GM10847 (cell line): ENCODE measurements around the gene MRPL14.

Source experiments
- POLR2A ChIP-seq: IDR thresholded peaks from 2 replicates; pipeline ENCODE4 v1.6.1; 2011; ENCODE audit not compliant: insufficient read length; ENCODE audit errors: extremely low read depth

The MRPL14 gene

DNA sequence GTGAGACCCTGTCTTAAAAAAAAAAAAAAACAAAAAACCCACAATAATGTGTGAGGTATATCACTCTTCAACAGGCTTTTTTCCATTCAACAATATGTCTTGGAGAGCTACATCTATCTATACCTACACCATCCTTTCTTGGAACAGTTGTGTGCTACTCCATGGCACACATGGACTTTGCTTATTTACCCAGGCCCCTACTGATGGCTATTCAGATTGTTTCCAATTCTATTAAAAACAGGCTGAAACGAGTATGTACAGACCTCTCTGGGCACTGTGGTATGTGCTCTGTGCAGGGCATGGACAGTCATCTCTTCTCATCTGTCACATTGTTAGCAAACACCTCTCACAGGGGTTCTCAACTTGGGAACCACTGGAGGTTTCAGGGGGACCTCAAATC, 28.1 kb downstream of the MRPL14 start:
- TF ChIP-seq POLR2A, result no peak

DNA sequence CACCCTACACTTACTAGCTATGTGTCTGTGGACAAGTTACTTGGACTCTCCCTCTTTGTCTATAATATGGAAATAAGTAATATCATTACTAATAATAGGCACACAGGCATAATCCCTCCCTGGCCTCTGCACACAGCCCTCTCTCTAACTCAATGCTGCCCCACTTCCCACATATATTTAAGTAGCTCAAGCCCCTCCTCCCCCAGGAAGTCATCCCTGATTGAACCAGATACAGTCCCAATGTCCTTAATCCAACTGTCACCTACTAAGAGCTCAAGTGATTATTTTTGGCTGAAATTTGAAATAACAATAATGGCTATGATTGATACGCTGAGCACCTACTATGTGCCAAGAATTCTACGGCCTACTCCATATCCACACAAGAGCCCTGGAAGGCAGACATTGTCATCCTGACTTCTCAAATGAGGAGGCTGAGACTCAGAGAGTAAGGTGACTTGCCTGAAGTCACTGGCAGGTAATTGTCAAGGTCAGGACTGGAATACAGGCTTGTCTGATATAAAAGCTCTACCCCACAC, 29.4 kb downstream of the MRPL14 start:
- no peak for TF ChIP-seq POLR2A

DNA sequence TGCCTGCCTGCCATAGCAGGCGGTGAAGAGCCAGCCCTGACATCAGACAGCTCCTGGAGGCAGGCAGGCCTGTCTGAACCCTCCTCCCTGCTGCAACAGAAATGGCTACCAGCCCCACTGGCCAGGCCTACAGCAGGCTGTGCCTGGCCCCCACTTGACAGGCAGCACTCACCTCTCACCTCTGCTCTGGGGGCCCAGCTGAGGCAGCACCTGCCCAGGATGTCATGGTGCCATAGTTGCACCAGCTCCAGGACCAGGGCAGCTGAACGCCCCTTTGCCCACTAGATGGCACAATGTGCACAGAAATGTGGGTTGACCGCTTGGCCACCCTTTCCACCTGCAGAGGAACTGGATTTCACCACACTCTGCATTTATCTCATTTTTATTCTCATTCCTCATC, 30.6 kb downstream of the MRPL14 start:
- no peak for TF ChIP-seq POLR2A

DNA sequence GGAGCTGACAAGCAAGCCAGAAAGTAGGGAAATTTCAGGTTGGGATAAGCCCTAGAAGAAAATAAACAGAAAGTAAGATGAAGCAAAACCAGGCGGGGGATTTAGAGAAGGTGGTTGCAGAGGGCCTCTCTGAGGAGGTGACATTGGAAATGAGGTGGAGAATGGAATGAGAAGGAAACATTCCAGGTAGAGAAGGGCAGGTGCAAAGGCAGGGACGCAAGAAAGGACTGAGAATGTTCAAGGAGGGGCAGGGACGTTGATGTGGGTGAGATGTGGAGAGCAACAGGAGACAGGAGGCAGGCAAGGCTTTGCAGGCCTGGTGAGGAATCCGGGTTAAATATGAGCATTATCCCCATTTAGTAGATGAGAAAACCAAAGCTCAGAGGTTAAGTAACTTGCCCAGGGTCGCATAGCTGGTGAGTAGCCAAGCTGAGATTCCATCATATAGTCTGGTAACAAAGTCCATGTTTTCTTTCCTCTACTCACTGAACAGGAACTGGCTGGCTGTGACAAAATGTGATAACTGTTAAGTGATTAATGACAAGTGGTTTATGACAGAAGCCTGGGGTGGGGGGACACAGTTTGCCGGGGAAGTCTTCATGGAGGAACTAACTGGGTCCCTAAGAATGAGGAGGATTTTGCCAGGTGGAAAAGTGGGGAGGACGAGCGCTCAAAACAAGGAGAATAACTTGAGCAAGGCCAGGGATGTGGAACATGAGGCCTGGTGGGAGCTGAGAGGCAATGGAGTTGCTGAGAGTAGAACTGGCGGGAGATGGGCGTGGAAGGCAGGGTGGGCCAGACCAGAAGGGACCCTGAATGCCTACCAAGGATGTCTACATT, 32.6 kb downstream of the MRPL14 start:
- no peak for TF ChIP-seq POLR2A

- no peak for TF ChIP-seq POLR2A
Observed at GRCh38 chr6:44093750-44094402, 33.4 kb downstream of the MRPL14 start.

GRCh38 chr6:44093066-44093465, 34.2 kb downstream of the MRPL14 start:
- no peak for TF ChIP-seq POLR2A

GRCh38 chr6:44091981-44092884, 35.0 kb downstream of the MRPL14 start:
- no peak for TF ChIP-seq POLR2A

DNA sequence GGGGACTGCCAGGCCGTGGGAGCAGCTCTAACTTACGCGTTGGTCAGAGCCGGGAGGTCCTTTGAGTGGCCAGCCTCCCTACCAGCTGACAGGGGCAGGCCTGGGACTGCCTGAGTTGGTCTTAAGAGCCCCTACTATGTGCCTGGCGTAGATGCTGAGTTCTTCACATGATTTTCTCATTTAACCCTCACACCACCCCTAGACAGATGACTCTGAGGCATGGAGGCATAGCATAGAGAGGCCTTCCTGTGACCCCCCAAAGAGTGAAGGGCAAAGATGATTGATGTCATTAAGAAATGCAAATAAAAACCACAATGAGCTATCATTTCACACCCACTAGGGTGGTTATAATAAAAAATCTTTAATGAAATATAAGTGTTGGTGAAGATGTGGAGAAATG, 36.8 kb downstream of the MRPL14 start:
- TF ChIP-seq POLR2A, result no peak

GRCh38 chr6:44088827-44089590, 38.2 kb downstream of the MRPL14 start:
- no peak for TF ChIP-seq POLR2A

DNA sequence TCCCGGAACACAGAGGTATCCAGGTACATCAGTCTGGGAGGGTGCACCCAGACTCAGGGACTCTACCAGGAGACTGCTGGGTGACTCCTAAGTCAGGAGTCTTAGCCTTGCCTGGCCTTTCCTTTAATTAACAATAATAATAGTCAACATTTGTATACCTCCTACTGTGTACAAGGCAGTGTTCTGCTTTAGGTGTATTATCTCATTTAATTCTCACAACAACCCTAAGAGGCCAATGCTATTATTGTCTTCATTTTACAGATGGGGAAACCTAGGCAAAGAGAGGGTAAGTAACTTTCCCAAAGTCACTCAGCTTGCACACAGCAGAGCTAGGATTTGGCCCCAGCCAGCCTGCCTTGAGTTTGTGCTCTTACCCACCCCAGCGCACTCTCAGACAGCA, 39.6 kb downstream of the MRPL14 start:
- no peak for TF ChIP-seq POLR2A

- no peak for TF ChIP-seq POLR2A
Observed at GRCh38 chr6:44086931-44087574, 40.2 kb downstream of the MRPL14 start.

GRCh38 chr6:44085219-44085618, 42.0 kb downstream of the MRPL14 start:
- TF ChIP-seq POLR2A, result no peak

- no peak for TF ChIP-seq POLR2A
Observed at GRCh38 chr6:44084231-44085014, 42.8 kb downstream of the MRPL14 start.
